Upper lobe of left lung (tissue), 4 donors: ENCODE results near the gene SFXN5.

ENCODE experiments used
- CTCF ChIP-seq, 6 experiments: fragments of 450-650 bp in 4 of 6; fragments of 200-600 bp in 2 of 6; sonication (generic) in 2 of 6; IDR thresholded peaks; one replicate each; pipeline ENCODE4 v1.5.1; 2016 to 2019; ENCODE audit warnings: antibody characterized with exemption in 6 of 6
- EP300 ChIP-seq, 4 donors: sonication (generic); formaldehyde crosslinking; IDR thresholded peaks; one replicate each; pipeline ENCODE4 v1.5.1; 2017; ENCODE audit warnings: antibody characterized with exemption in 4 of 4, control low read depth in 2 of 4
- POLR2AphosphoS5 ChIP-seq, 2 donors: sonication (generic); formaldehyde crosslinking; IDR thresholded peaks; one replicate each; pipeline ENCODE4 v1.5.1; 2017; ENCODE audit warnings: antibody characterized with exemption in 2 of 2

- TF ChIP-seq EP300 (IDR thresholded peaks at IDR 0.05) (no peak), CTCF (IDR thresholded peaks at IDR 0.05) (no peak), POLR2AphosphoS5 (IDR thresholded peaks at IDR 0.05) (no peak)
Observed at GRCh38 chr2:72911256-72911655, 160.3 kb downstream of the SFXN5 start.
